Measurements from ENCODE around the gene REV3L. TPM values are rescaled to one million over a fixed set of nuclear protein-coding genes. Genes with fewer than 3 reads are reported as not detected.

REV3L gene
- total RNA-seq, 2 experiments from 2014 or later = 18.8 to 20.9 TPM

- CTCF ChIA-PET = interaction anchor here (1.0 kb wide), 1 partner anchor 118 kb away, joined by 3 read pairs; no protein-coding TSS in a partner anchor
- POLR2A ChIA-PET = no interaction called here
Observed at GRCh38 chr6:111388681-111389080, 94.3 kb downstream of the REV3L start.

GRCh38 chr6:111382476-111383294 is 100.3 kb downstream of the REV3L start:
- ChIA-PET CTCF (no interaction called here), POLR2A (no interaction called here)

- ChIA-PET POLR2A (no interaction called here), CTCF (no interaction called here)
Observed at GRCh38 chr6:111381728-111382127, 101.3 kb downstream of the REV3L start.

GRCh38 chr6:111381123-111381522 is 101.9 kb downstream of the REV3L start:
- ChIA-PET POLR2A (interaction anchor here (0.6 kb wide), 1 partner anchor 277 kb away, joined by 7 read pairs; no protein-coding TSS in a partner anchor), CTCF (no interaction called here)

- ChIA-PET POLR2A (interaction anchor here (0.6 to 0.7 kb wide), 2 partner anchors 134 to 695 kb away, joined by 3 read pairs; no protein-coding TSS in a partner anchor), CTCF (no interaction called here)
Observed at GRCh38 chr6:111379831-111380230, 103.2 kb downstream of the REV3L start.

- POLR2A ChIA-PET = interaction anchor here (0.7 kb wide), 1 partner anchor 134 kb away, joined by 3 read pairs; no protein-coding TSS in a partner anchor
- CTCF ChIA-PET = no interaction called here
Observed at GRCh38 chr6:111379302-111379701, 103.7 kb downstream of the REV3L start.

GRCh38 chr6:111377558-111378120 is 105.4 kb downstream of the REV3L start:
- ChIA-PET POLR2A (no interaction called here), CTCF (no interaction called here)

- ChIA-PET POLR2A (no interaction called here), CTCF (no interaction called here)
Observed at GRCh38 chr6:111367393-111368088, 115.5 kb downstream of the REV3L start.

- ChIA-PET POLR2A (no interaction called here), CTCF (no interaction called here)
Observed at GRCh38 chr6:111361648-111362047, 121.4 kb downstream of the REV3L start.

GRCh38 chr6:111358454-111358853 is 124.6 kb downstream of the REV3L start:
- POLR2A ChIA-PET = no interaction called here
- CTCF ChIA-PET = no interaction called here

- POLR2A ChIA-PET = no interaction called here
- CTCF ChIA-PET = no interaction called here
Observed at GRCh38 chr6:111357705-111358104, 125.3 kb downstream of the REV3L start.

GRCh38 chr6:111356551-111356950 is 126.5 kb downstream of the REV3L start:
- POLR2A ChIA-PET = no interaction called here
- CTCF ChIA-PET = no interaction called here

GRCh38 chr6:111354758-111355555 is 128.1 kb downstream of the REV3L start:
- ChIA-PET CTCF (no interaction called here), POLR2A (no interaction called here)

GRCh38 chr6:111353912-111354462 is 129.0 kb downstream of the REV3L start:
- CTCF ChIA-PET = no interaction called here
- POLR2A ChIA-PET = no interaction called here

- ChIA-PET CTCF (no interaction called here), POLR2A (no interaction called here)
Observed at GRCh38 chr6:111347589-111347988, 135.4 kb downstream of the REV3L start.

- ChIA-PET CTCF (no interaction called here), POLR2A (no interaction called here)
Observed at GRCh38 chr6:111342913-111343312, 140.1 kb downstream of the REV3L start.

GRCh38 chr6:111339294-111339693 is 143.7 kb downstream of the REV3L start:
- POLR2A ChIA-PET = no interaction called here
- CTCF ChIA-PET = no interaction called here

- ChIA-PET POLR2A (no interaction called here), CTCF (interaction anchor here (0.6 kb wide), 1 partner anchor 59 kb away, joined by 3 read pairs; no protein-coding TSS in a partner anchor)
Observed at GRCh38 chr6:111338843-111339242, 144.2 kb downstream of the REV3L start.

GRCh38 chr6:111337829-111338236 is 145.2 kb downstream of the REV3L start:
- POLR2A ChIA-PET = no interaction called here
- CTCF ChIA-PET = interaction anchor here (0.6 kb wide), 1 partner anchor 58 kb away, joined by 3 read pairs; no protein-coding TSS in a partner anchor

All from activated CD8-positive, alpha-beta memory T cell treated with anti-CD3 and anti-CD28 coated beads for 36 hours (primary cell).